NCI-H510A treated with DMSO at 0.1 percent for 48 hours (cell line): ENCODE data around the gene TEX44.
A peak's percentile ranks its signal among the peaks of the same experiment; 100 is the strongest.

Experiments used
- DNase-seq: peaks from one replicate; lab custom pipeline; 2025; lab: John Stamatoyannopoulos, UW

Gene TEX44

GRCh38 chr2:231604685-231605606 lies 12.3 kb downstream of the TEX44 start:
- peak; percentile 99 for DNase-seq

- peak; percentile 82 for DNase-seq
These were observed 13.0 kb downstream of the TEX44 start for GRCh38 chr2:231605607-231606091.

DNA sequence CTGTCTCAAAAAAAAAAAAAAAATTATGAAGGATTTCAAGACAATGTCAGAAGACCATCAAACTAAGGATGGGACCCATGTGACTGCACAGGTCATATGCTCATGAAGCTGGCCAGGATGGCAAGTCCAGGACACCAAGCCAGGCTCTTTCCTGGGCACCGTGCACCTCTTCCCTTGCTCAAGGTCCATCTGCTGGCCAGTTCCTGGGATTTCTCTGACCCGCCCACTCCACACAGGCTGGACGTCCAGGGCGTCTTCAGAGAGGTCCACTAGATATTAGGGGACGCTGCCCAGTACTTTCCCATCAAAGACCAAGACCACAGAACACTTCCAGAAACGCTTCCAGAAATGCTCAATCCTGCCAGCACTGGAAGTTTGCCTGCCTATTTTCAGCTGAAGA lies 14.3 kb downstream of the TEX44 start:
- DNase-seq: no peak

DNA sequence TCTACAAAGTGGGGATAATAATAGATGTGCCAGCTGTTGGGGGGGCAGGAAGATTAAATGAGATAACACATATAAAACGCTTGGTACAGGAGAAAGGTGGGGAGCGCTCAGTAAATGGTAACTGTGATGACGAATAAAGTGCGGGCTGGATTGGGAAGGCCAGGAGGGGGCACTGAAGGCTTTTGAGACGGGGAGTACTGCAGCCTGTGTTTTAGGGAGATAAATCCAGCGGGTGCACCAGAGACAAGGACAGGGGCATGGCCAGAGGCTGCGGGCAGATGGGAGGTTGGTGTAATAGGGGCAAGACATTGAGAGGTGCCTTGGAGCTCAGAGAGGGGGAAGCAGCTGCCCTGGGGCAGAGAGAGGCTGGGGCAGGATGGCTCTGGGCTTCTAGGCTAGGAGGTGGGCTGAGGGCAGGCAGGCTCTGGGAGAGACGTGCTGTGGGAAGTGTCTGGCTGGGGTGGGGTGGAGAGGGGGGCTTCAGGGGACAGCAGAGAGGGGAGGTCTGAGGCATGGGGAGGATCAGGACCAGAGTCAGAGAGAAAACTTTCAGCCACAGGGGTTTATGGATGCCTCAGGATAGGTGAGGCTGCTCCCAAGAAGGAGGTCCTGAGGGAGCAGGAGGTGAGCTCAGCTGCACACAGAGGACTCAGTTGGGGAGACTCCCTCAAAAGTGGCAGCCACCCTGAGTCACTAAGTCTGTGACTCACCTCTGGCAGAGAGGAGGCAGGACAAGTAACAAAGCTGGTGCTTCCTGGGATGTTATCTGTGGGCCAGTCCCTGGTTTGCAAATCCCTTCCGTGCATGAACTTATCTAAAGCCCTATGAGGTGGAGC lies 18.8 kb downstream of the TEX44 start:
- no peak for DNase-seq

DNA sequence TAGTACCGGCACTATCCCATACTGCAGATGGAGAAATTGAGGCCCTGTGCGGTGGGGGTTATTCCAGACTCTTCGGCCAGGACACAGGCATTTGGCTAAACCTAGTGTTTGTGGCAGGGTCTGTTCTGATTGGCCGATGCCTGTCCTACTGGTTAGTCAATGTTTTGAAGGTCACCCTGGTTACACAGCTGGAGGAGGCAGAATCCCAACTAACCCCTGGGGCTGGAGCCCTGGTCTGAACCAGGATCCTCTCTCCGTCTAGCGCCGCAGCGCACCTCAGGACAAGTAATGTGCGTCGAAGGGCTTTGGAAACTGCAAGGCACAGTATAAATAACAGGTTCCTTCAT lies 19.4 kb downstream of the TEX44 start:
- DNase-seq: peak; percentile 69

DNA sequence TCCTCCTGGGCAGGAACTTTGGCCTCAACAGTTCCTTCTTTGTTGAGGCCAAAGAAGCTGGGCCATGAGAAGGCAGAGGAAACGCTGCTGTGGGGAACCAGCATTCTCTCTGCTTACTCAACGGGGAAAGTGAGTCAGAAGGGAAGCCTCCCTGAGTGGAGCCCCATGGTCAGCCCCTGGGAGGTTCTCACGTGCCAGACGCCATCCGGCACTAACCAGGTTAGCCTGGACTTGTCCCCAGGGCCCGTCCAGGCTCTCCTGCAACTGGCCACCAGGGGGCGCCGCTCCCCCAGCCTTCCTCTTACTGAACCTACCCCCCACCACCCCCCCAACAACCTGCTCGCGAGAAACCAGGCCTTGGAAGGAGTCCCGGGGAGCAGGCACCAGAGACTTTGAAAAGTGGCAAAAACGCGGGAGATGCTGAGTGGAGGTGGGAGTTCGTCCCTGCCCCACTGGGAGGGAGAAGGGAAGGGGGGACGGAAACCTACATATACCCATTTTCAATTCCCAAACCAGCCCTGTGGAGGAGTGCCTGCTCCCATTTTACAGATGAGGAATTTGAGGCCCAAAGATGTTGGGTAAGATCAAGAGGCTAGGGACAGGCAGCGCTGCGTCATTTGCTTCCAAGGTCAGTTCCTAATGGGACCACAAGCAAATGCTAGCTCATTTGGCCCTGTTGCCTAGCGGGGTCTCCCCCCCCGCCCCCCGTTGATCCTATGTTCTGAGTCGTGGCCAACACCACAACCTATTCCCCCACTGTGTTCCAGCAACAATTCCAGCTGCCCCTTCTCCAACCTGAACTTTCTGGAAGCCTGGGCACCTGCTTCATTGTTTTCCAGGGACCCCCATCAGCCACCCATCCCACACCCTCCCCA lies 20.0 kb downstream of the TEX44 start:
- peak; percentile 98 for DNase-seq

DNA sequence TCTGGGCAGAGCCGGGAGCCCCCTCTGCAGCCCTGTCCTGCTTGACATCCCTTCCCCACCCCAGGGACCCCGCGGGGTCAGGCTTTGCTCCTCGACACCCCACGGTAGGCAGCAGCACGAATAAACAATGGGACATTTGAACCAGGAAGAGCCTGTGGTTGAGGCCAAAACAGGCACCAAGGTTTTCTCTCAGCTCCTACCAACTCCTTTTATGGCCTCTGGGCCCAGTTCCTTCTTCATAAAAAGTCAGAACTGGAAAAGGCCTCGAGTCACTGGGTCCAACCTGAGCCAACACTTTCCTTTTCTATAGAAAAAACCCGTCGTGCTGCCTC lies 20.6 kb downstream of the TEX44 start:
- DNase-seq: no peak

- peak; percentile 99 for DNase-seq
These were observed 21.2 kb downstream of the TEX44 start for GRCh38 chr2:231613663-231614558.

DNA sequence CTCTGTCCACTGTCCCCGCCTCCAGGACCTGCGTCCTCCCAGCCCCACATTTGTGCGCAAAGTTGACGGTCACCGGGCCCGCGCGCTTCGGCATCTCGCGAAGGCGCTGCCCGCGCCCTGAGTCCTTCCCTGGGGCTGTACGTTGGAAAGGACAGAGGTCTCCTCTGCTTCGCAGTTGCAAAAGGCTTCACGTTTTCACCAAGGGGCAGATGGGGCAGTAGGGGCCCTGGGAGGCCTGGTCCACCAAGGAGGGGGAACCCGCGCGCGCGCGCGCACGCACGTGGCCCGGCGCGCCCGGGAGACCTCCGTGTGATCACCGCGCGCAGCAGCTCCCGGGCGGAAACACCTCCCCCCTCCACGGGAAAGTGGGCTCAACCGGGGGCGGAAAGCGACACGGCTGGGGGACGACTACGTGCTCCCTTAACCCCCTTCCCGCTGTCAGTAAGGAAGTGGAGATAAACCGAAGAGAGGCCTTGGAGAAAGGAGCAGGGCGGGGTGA lies 21.9 kb downstream of the TEX44 start:
- no peak for DNase-seq

- no peak for DNase-seq
These were observed 22.5 kb downstream of the TEX44 start for GRCh38 chr2:231615058-231615671.

DNA sequence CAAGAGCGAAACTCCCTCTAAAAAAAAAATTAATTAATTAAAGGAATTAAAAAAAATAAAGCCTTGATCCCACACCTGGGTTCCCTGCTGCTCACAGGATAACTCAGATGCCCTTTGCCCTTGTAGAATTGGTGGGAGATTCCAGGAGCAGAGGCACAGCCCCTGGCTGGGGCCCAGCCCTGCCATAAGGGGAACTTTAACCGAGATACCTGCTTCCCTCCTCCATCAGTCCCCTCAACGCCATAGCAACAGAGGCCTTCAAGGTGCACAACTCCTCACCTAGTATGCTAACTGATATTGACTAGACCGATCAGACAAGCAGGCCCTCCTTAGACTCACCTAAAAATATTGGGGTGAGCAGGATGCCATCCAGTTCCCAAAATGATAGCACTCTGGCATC lies 23.6 kb downstream of the TEX44 start:
- no peak for DNase-seq

GRCh38 chr2:231617059-231617926 lies 24.6 kb downstream of the TEX44 start:
- DNase-seq: peak; percentile 35

- peak; percentile 77 for DNase-seq
These were observed 28.6 kb downstream of the TEX44 start for GRCh38 chr2:231621051-231621879.

DNA sequence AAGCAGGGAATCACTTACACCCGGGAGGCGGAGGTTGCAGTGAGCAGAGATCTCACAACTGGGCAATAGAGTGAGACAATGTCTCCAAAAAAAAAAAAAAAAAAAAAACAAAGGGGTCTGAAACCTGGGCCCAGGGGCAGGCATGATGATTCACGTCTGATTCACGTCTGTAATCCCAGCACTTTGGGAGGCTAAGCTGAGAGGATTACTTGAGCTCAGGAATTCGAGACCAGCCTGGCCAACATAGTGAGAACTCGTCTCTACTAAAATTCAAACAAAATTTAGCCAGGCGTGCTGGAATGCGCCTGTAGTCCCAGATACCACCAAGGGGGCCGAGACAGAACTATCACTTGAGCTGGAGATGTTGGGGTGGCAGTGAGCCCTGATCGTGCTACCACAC lies 30.3 kb downstream of the TEX44 start:
- DNase-seq: no peak

GRCh38 chr2:231626449-231626848 lies 33.8 kb downstream of the TEX44 start:
- no peak for DNase-seq

DNA sequence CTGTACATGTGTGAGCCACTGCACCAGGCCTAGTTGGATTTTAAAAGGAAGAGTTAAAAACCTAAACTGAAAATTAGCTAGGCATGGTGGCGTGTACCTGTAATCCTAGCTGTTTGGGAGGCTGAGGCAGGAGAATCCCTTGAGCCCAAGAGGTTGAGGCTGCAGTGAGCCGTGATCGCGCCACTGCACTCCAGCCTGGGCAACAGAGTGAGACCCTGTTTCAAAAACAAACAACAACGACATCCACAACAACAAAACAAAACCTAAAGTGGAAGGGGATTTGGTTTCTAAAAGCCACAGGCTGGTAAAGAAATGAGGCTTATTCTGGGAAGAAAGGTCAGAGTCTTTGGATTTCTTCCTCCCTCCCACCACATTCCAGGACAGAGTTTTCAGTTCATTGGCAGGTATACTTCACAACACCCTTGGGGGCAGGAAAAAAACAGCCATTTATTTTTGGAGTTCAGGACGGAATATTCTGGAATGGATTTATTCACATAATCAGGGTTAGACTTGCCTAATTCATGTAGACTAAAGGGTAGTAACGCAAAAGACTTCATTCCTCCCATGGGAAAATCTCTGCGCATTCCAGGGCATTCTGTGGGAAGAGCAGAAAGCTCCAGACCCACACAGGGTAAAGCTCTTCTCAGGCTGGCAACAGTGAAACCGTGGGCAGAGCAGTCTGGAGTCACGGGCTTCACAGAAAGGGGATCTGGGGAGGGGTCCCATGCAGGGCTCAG lies 34.9 kb downstream of the TEX44 start:
- no peak for DNase-seq

DNA sequence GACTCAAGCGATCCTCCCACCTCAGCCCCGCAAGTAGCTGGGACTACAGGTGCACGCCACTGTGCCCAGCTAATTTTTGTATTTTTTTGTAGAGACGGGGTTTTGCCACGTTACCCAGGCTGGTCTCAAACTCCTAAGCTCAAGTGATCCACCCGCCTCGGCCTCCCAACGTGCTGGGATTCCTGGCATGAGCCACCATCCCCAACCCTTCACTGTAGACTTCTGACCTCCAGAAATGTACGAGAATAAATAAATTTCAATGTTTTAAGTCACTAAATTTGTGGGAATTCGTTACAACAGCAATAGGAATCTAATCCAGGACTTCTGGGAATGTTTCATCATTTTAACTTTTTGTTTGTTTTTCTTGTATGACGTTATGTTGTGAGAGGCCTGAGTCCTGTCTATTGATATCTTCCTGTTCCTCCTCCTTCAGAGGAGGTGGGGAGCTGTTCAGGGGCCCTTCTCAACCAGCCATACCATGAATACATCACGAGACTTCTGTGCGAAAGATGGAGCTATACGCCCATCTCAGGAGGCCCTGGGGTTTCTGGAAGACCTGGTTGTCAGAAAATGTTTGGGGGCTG lies 40.0 kb downstream of the TEX44 start:
- DNase-seq: no peak
